ENCODE data around the gene CDH18. TPM values are rescaled to one million over a fixed set of nuclear protein-coding genes. Genes with fewer than 3 reads are reported as not detected.

CDH18 gene
- total and polyA plus RNA-seq, 3 donors from 2014 or later: 6.4 to 11.3 (median 10.7) TPM

- H3K27ac ChIP-seq: no peak overlapping the region
- no peaks in the 10 kb centered on the region for H3K27me3 ChIP-seq
- H3K4me3 ChIP-seq: no peak overlapping the region
- no peaks in the 10 kb centered on the region for H3K9me3 ChIP-seq
- WGBS, 2 donors: 56 to 67% methylated on average over 2 of the region's 2 CpGs
- H3K4me1 ChIP-seq: no peaks in the 10 kb centered on the region
- no peaks in the 10 kb centered on the region for H3K36me3 ChIP-seq (ENCODE audit: low read depth, missing control alignments)
- intact Hi-C loops (cut with DNase I; ENCODE audit: low total_unique reads): no loop called here
- TF ChIP-seq CTCF (IDR thresholded peaks at IDR 0.05) (no peak), POLR2A (IDR thresholded peaks at IDR 0.05) (no peak)
- no peak for DNase-seq
Observed at GRCh38 chr5:19978476-19978875, 9.5 kb downstream of the CDH18 start.

- Histone ChIP-seq H3K4me1 (no peaks in the 10 kb centered on the region), H3K27ac (no peak overlapping the region), H3K9me3 (no peaks in the 10 kb centered on the region), H3K36me3 (ENCODE audit: low read depth, missing control alignments) (no peaks in the 10 kb centered on the region), H3K4me3 (no peak overlapping the region), H3K27me3 (no peaks in the 10 kb centered on the region)
- WGBS, 2 donors: 74 to 75% methylated on average over 2 of the region's 2 CpGs
- no peak for TF ChIP-seq CTCF (IDR thresholded peaks at IDR 0.05)
- TF ChIP-seq POLR2A (IDR thresholded peaks at IDR 0.05): no peak
- DNase-seq: no peak
- intact Hi-C loops (cut with DNase I; ENCODE audit: low total_unique reads): no loop called here
Observed at GRCh38 chr5:19977099-19977498, 10.9 kb downstream of the CDH18 start.

GRCh38 chr5:19975795-19976194 lies 12.2 kb downstream of the CDH18 start:
- intact Hi-C loops (cut with DNase I; ENCODE audit: low total_unique reads): no loop called here
- TF ChIP-seq POLR2A (IDR thresholded peaks at IDR 0.05): no peak
- no peak for TF ChIP-seq CTCF (IDR thresholded peaks at IDR 0.05)
- no peak overlapping the region for H3K27ac ChIP-seq
- H3K9me3 ChIP-seq: no peaks in the 10 kb centered on the region
- DNase-seq: no peak
- 88 to 93% methylated on average over 4 of the region's 4 CpGs for WGBS, 2 donors
- H3K4me3 ChIP-seq: no peak overlapping the region
- no peaks in the 10 kb centered on the region for H3K27me3 ChIP-seq
- H3K4me1 ChIP-seq: no peaks in the 10 kb centered on the region
- no peaks in the 10 kb centered on the region for H3K36me3 ChIP-seq (ENCODE audit: low read depth, missing control alignments)

GRCh38 chr5:19960451-19960850 lies 27.5 kb downstream of the CDH18 start:
- DNase-seq: no peak
- Histone ChIP-seq H3K4me3 (no peak overlapping the region), H3K4me1 (no peaks in the 10 kb centered on the region), H3K27ac (no peak overlapping the region), H3K36me3 (ENCODE audit: low read depth, missing control alignments) (no peaks in the 10 kb centered on the region), H3K9me3 (no peaks in the 10 kb centered on the region), H3K27me3 (no peaks in the 10 kb centered on the region)
- WGBS, 2 donors: 61 to 67% methylated on average over 11 of the region's 11 CpGs
- intact Hi-C loops (cut with DNase I; ENCODE audit: low total_unique reads): no loop called here
- no peak for TF ChIP-seq CTCF (IDR thresholded peaks at IDR 0.05)
- no peak for TF ChIP-seq POLR2A (IDR thresholded peaks at IDR 0.05)

GRCh38 chr5:19959830-19960384 lies 28.1 kb downstream of the CDH18 start:
- Histone ChIP-seq H3K36me3 (ENCODE audit: low read depth, missing control alignments) (no peaks in the 10 kb centered on the region), H3K27ac (no peak overlapping the region), H3K4me3 (no peak overlapping the region), H3K27me3 (no peaks in the 10 kb centered on the region), H3K4me1 (no peaks in the 10 kb centered on the region), H3K9me3 (no peaks in the 10 kb centered on the region)
- no peak for DNase-seq
- WGBS, 2 donors: 47 to 52% methylated on average over 2 of the region's 2 CpGs
- no peak for TF ChIP-seq CTCF (IDR thresholded peaks at IDR 0.05)
- TF ChIP-seq POLR2A (IDR thresholded peaks at IDR 0.05): no peak
- intact Hi-C loops (cut with DNase I; ENCODE audit: low total_unique reads): no loop called here
